HEK293 (cell line): ENCODE measurements around the gene SLC12A4.

Experiments used
- HOXA7 ChIP-seq: sonication (generic); formaldehyde crosslinking; IDR thresholded peaks from 2 replicates; pipeline ENCODE4 v1.8.1; 2022; ENCODE audit warnings: missing genetic modification reagents, borderline replicate concordance
- KLF16 ChIP-seq: fragments of 450-650 bp; formaldehyde crosslinking; IDR thresholded peaks from 2 replicates; pipeline ENCODE4 v1.5.1; 2017; ENCODE audit warnings: missing biosample characterization, missing genetic modification characterization
- SP7 ChIP-seq: fragments of 450-650 bp; formaldehyde crosslinking; IDR thresholded peaks from 2 replicates; pipeline ENCODE4 v1.5.1; 2016; ENCODE audit warnings: missing biosample characterization, missing genetic modification characterization
- TRIM28 ChIP-seq: IDR thresholded peaks from 2 replicates; pipeline ENCODE4 v1.6.1; 2011; ENCODE audit warnings: low read length, control low read depth, borderline replicate concordance
- ZBTB20 ChIP-seq: fragments of 450-650 bp; formaldehyde crosslinking; IDR thresholded peaks from 2 replicates; pipeline ENCODE4 v1.5.1; 2016; ENCODE audit warnings: missing biosample characterization, missing genetic modification characterization
- ZNF302 ChIP-seq: fragments of 450-650 bp; formaldehyde crosslinking; IDR thresholded peaks from 2 replicates; pipeline ENCODE4 v1.5.1; 2016; ENCODE audit warnings: missing biosample characterization, missing genetic modification characterization, low read depth
- ZNF335 ChIP-seq: fragments of 450-650 bp; formaldehyde crosslinking; conservative IDR thresholded peaks from 2 replicates; pipeline ENCODE4 v1.5.1; 2016; ENCODE audit warnings: missing biosample characterization, missing genetic modification characterization
- ZNF629 ChIP-seq: fragments of 450-650 bp; formaldehyde crosslinking; IDR thresholded peaks from 2 replicates; pipeline ENCODE4 v1.5.1; 2017; ENCODE audit warnings: missing biosample characterization, missing genetic modification characterization
- ZNF776 ChIP-seq: fragments of 450-650 bp; formaldehyde crosslinking; IDR thresholded peaks from 2 replicates; pipeline ENCODE4 v1.5.0; 2017; ENCODE audit warnings: missing biosample characterization, missing genetic modification characterization, borderline replicate concordance
- ZSCAN30 ChIP-seq: fragments of 450-650 bp; IDR thresholded peaks from 2 replicates; pipeline ENCODE4 v1.5.1; 2018; ENCODE audit warnings: missing biosample characterization, mild to moderate bottlenecking, missing genetic modification characterization, moderate library complexity
- TF ChIP-seq, protein P1 (sequence below): fragments of 450-650 bp; formaldehyde crosslinking; IDR thresholded peaks from 2 replicates; pipeline ENCODE4 v1.5.1; 2016; ENCODE audit warnings: missing biosample characterization, missing genetic modification characterization
- TF ChIP-seq, protein P2 (sequence below): fragments of 450-650 bp; formaldehyde crosslinking; IDR thresholded peaks from 2 replicates; pipeline ENCODE4 v1.5.1; 2016; ENCODE audit warnings: missing biosample characterization, missing genetic modification characterization

DNA sequence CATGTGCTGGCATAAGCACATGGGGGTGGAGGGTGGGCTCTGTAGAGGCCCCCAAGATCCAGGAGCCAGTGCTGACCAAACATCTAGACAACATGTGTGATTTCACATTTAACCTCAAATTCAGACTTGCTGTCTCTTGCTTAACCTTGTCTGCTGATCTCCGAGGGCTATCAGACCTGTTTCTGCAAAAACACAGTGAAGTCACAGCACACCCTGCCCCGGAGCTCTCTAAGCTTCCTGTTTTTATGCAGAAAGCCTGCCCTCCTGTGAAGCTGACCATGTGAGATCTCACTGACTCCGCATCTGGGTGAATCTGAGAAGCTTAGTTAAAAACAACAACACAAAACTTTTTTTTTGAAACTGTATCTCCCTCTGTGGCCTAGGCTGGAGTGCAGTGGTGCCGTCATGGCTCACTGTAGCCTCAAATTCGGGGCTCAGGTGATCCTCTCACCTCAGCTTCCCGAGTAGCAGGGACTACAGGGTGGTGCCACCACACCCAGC is 37.4 kb upstream of the SLC12A4 start:
- no peak for TF ChIP-seq ZNF776 (tag by site-specific recombination)
- TF ChIP-seq, protein P1, sequence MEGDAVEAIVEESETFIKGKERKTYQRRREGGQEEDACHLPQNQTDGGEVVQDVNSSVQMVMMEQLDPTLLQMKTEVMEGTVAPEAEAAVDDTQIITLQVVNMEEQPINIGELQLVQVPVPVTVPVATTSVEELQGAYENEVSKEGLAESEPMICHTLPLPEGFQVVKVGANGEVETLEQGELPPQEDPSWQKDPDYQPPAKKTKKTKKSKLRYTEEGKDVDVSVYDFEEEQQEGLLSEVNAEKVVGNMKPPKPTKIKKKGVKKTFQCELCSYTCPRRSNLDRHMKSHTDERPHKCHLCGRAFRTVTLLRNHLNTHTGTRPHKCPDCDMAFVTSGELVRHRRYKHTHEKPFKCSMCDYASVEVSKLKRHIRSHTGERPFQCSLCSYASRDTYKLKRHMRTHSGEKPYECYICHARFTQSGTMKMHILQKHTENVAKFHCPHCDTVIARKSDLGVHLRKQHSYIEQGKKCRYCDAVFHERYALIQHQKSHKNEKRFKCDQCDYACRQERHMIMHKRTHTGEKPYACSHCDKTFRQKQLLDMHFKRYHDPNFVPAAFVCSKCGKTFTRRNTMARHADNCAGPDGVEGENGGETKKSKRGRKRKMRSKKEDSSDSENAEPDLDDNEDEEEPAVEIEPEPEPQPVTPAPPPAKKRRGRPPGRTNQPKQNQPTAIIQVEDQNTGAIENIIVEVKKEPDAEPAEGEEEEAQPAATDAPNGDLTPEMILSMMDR (tag by site-specific recombination): no peak
- TF ChIP-seq TRIM28: no peak
- TF ChIP-seq ZSCAN30 (tag by site-specific recombination): no peak
- no peak for TF ChIP-seq SP7 (tag by site-specific recombination)
- no peak for TF ChIP-seq ZNF629 (tag by site-specific recombination)
- no peak for TF ChIP-seq HOXA7 (CRISPR knock-in tag)
- TF ChIP-seq, protein P2, sequence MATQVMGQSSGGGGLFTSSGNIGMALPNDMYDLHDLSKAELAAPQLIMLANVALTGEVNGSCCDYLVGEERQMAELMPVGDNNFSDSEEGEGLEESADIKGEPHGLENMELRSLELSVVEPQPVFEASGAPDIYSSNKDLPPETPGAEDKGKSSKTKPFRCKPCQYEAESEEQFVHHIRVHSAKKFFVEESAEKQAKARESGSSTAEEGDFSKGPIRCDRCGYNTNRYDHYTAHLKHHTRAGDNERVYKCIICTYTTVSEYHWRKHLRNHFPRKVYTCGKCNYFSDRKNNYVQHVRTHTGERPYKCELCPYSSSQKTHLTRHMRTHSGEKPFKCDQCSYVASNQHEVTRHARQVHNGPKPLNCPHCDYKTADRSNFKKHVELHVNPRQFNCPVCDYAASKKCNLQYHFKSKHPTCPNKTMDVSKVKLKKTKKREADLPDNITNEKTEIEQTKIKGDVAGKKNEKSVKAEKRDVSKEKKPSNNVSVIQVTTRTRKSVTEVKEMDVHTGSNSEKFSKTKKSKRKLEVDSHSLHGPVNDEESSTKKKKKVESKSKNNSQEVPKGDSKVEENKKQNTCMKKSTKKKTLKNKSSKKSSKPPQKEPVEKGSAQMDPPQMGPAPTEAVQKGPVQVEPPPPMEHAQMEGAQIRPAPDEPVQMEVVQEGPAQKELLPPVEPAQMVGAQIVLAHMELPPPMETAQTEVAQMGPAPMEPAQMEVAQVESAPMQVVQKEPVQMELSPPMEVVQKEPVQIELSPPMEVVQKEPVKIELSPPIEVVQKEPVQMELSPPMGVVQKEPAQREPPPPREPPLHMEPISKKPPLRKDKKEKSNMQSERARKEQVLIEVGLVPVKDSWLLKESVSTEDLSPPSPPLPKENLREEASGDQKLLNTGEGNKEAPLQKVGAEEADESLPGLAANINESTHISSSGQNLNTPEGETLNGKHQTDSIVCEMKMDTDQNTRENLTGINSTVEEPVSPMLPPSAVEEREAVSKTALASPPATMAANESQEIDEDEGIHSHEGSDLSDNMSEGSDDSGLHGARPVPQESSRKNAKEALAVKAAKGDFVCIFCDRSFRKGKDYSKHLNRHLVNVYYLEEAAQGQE (tag by site-specific recombination): no peak
- TF ChIP-seq ZNF335 (tag by site-specific recombination): no peak
- TF ChIP-seq KLF16 (tag by site-specific recombination): no peak
- no peak for TF ChIP-seq ZNF302 (tag by site-specific recombination)
- no peak for TF ChIP-seq ZBTB20 (tag by site-specific recombination)
